Measurements from ENCODE around the gene KRTAP10-8. TPM values are rescaled to one million over a fixed set of nuclear protein-coding genes. Genes with fewer than 3 reads are reported as not detected.
"Not testable (repeated sequence)": the region's sequence is repeated elsewhere in the genome, so short reads cannot be mapped to it uniquely, and the experiment has no call there.

Gene KRTAP10-8
- total RNA-seq, 3 donors from 2014 or later: not detected

DNA sequence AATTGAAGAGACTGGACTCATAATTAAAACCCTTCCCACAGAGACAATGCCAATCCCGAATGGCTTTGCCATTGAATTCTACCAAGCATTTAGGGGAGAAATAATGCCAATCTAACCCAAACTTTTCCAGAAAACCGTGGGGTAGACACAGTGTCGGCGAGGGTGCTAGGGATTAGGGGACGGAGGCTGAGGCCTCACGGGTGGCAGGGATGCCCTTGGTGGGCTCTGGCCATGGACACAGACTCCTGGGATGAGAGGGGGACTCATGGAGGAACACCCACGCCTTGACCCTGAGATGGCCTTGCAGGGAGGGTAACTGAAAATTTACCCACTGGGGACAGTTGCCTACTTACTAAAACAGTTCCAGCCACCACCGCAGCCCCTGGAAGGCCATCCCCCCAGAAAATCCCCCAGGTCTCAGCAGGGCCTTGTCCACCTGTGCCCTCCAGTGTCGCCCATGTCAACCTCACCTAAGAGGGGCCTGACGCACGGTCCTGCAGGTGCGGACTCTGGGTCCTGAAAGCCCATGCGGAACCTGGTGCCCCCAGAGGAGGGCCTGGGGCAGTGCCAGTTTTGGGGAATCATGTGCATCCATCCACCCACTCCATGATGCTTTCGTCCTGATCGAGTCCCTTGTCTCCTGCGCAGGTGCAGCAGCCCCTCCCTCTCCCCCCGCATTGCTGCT, 33.4 kb upstream of the KRTAP10-8 start:
- Histone ChIP-seq H3K4me3 (no peak overlapping the region), H3K36me3 (ENCODE audit: low read depth) (no peaks in the 10 kb centered on the region), H3K4me1 (ENCODE audit: low read depth) (peaks cover 7% of the 10 kb centered on the region), H3K9me3 (peaks cover 12% of the 10 kb centered on the region)
- no peak for ATAC-seq
- intact Hi-C loops (cut with DNase I, micrococcal nuclease): no loop called here
- TF ChIP-seq, protein P1, sequence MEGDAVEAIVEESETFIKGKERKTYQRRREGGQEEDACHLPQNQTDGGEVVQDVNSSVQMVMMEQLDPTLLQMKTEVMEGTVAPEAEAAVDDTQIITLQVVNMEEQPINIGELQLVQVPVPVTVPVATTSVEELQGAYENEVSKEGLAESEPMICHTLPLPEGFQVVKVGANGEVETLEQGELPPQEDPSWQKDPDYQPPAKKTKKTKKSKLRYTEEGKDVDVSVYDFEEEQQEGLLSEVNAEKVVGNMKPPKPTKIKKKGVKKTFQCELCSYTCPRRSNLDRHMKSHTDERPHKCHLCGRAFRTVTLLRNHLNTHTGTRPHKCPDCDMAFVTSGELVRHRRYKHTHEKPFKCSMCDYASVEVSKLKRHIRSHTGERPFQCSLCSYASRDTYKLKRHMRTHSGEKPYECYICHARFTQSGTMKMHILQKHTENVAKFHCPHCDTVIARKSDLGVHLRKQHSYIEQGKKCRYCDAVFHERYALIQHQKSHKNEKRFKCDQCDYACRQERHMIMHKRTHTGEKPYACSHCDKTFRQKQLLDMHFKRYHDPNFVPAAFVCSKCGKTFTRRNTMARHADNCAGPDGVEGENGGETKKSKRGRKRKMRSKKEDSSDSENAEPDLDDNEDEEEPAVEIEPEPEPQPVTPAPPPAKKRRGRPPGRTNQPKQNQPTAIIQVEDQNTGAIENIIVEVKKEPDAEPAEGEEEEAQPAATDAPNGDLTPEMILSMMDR (IDR thresholded peaks at IDR 0.05): no peak
- DNase-seq: no peak

DNA sequence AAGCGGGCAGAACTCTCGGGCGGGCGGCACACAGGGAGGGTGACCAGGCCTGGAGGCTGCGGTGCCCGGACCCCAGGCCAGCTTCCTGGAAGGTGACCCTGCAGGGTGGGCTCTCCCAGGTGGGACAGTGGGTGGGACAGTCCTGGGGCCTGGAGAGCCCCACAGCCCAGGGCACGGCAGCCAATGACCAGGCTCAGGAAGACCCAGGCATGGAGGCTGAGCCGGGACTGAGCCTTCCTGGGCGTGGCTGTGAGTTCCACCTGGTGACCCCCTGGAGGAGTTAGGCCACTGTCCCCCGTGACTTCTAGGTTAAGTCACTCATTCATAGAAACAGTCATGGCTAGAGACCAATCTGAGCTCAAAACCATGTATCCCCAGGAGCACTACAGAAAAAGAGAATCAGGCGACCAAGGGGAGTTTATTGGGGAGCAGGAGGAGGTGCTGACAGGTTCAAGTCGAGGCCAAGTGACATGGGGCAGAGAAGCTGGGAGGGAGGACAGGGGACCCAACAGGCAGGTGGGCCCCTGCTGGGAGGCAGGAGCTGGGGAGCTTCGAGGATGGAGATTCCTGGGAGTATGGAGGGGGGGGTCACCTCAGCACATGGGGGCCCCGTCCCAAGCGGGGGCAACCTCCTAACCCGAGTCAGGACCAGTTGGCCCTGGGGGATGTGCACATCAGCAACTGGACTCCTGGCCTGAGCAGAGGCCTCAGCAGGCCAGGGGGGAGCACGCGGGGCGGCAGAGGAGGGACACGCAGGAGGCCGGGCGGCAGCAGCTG, 32.6 kb upstream of the KRTAP10-8 start:
- Histone ChIP-seq H3K4me3 (no peak overlapping the region), H3K9me3 (peaks cover 12% of the 10 kb centered on the region), H3K4me1 (ENCODE audit: low read depth) (peaks cover 6% of the 10 kb centered on the region), H3K36me3 (ENCODE audit: low read depth) (no peaks in the 10 kb centered on the region)
- DNase-seq (no peak), ATAC-seq (no peak)
- TF ChIP-seq, protein P1 (IDR thresholded peaks at IDR 0.05): no peak
- intact Hi-C loops (cut with DNase I, micrococcal nuclease): no loop called here

DNA sequence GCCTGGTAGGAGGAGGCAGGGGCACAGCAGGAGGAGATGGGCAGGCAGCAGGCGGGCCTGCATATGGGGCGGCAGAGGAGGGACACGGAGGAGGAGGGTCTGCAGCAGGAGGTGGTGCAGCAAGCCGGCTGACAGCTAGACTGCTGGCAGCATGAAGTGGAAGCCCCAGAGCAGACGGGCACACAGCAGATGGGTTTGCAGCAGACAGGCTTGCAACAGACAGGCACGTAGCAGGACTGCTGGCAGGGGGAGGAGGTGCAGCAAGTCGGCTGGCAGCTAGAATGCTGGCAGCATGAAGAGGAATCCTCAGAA, 32.1 kb upstream of the KRTAP10-8 start:
- intact Hi-C loops (cut with DNase I, micrococcal nuclease): no loop called here
- ATAC-seq (no peak), DNase-seq (no peak)
- Histone ChIP-seq H3K4me3 (no peak overlapping the region), H3K36me3 (ENCODE audit: low read depth) (no peaks in the 10 kb centered on the region), H3K9me3 (peaks cover 12% of the 10 kb centered on the region), H3K4me1 (ENCODE audit: low read depth) (peaks cover under 1% of the 10 kb centered on the region)
- TF ChIP-seq, protein P1 (IDR thresholded peaks at IDR 0.05): no peak

DNA sequence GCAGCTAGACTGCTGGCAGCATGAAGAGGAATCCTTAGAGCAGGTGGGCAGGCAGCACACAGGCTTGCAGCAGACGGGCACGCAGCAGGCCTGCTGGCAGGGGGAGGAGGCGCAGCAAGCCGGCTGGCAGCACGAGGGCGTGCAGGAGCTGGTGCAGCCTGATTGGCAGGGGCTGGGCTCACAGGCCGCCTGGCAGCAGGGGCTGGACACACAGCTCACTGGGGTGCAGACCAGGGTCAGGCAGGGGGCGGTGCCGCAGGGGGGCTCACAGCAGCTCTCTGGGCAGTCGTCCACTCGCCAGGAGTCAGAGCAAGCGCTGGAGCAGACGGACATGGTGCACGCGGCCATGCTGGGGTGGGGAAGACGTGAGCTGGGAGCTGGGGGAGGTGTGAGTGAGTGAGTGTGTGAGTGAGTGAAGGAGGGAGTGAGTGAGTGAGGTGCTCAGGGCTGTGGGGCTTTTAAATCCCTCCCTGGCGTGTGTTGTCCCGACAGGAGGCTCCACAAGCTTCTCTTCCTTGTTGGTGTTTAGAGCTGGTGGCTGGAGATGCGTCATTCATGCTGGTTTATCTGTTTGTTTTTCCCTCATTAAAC, 31.6 kb upstream of the KRTAP10-8 start, which contains the start of gene KRTAP10-5:
KRTAP10-5 (minus strand) TSS at position 374 of the 591 bp plus-strand sequence; CDS start at position 348, 26 bp downstream.
- peak; percentile 68 for ATAC-seq
- H3K4me3 ChIP-seq; intact Hi-C loops (cut with DNase I, micrococcal nuclease); H3K36me3 ChIP-seq (ENCODE audit: low read depth); H3K4me1 ChIP-seq (ENCODE audit: low read depth): not testable (repeated sequence)
- peaks cover 12% of the 10 kb centered on the region for H3K9me3 ChIP-seq
- DNase-seq: peak in 2 of 3 donors; percentile 21 to 63

DNA sequence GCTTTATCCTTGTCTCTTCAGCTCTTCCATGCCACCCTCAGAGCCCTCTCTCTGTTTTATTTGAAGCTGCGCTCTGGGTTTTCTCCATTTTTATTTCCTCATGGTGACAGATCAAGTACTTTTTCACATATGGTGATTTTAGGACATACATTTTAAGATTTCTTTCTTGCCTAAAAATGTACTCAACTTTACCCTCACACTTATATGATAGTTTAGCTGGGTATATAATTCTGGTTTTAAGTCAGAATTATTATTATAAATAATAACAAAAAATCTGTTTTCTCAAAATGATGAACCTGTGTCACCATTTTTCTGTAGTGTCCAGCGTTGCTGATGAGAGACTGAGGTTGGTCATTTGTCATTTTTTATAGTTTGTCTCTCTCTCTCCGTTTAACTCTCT, 30.7 kb upstream of the KRTAP10-8 start:
- H3K9me3 ChIP-seq: peaks cover 12% of the 10 kb centered on the region
- ATAC-seq (no peak), DNase-seq (no peak)
- H3K4me1 ChIP-seq (ENCODE audit: low read depth): no peaks in the 10 kb centered on the region
- TF ChIP-seq, protein P1 (IDR thresholded peaks at IDR 0.05): no peak
- intact Hi-C loops (cut with DNase I, micrococcal nuclease): no loop called here
- H3K4me3 ChIP-seq: no peak overlapping the region
- H3K36me3 ChIP-seq (ENCODE audit: low read depth): no peaks in the 10 kb centered on the region

DNA sequence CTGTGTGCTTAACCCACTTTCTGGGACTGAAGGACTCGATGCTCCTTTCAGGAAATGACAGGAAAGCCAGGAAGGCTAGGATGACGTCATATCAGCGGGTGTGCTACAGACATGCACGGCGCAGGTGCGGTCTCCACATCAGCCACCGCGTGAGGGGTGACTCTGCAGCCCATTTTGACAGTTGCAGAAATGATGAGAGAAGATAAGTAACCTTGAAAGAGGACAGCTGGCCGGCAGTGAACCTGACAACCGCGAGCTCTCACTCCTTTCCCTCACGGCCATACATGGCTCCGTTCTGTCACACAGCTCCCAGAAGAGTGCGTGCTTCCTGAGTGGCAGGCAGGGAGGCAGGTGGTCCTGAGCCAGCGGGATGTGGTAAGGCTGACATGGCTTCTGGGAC, 29.8 kb upstream of the KRTAP10-8 start:
- Histone ChIP-seq H3K9me3 (peaks cover 9% of the 10 kb centered on the region), H3K4me1 (ENCODE audit: low read depth) (no peaks in the 10 kb centered on the region), H3K4me3 (no peak overlapping the region), H3K36me3 (ENCODE audit: low read depth) (no peaks in the 10 kb centered on the region)
- no peak for ATAC-seq
- TF ChIP-seq, protein P1 (IDR thresholded peaks at IDR 0.05): no peak
- intact Hi-C loops (cut with DNase I, micrococcal nuclease): no loop called here
- no peak for DNase-seq
